WTC11 (cell line): Measurements from ENCODE around the gene SFRP2. TPM values are rescaled to one million over a fixed set of nuclear protein-coding genes. Genes with fewer than 3 reads are reported as not detected.

Experiments used
- ATAC-seq: fragments of 200-7000 bp; cut with Tn5 transposase; 2 replicates; pipeline ENCODE4 v1.10.0; 2021; ENCODE audit warnings: mild to moderate bottlenecking, moderate library complexity
- CTCF ChIA-PET: fragments of 300-600 bp; sonication (Branson Sonifier 250); formaldehyde crosslinking; loops from one replicate; lab custom pipeline; 2021; ENCODE audit warnings: antibody characterized with exemption; lab: Charles Lee
- POLR2A ChIA-PET: fragments of 350-600 bp; sonication (Branson Sonifier 250); formaldehyde crosslinking; loops from one replicate; lab custom pipeline; 2021; ENCODE audit warnings: antibody characterized with exemption; lab: Charles Lee
- DNase-seq: peaks from one replicate; pipeline ENCODE4 v3.0.0; 2021; ENCODE audit warnings: low spot score
- H3K27ac Mint-ChIP-seq: 2 replicates; pipeline ENCODE4 v1.8.0; 2021; ENCODE audit warnings: mixed read lengths
- H3K27me3 Mint-ChIP-seq: 2 replicates; pipeline ENCODE4 v1.8.0; 2021; ENCODE audit warnings: low read depth, mild to moderate bottlenecking, moderate library complexity, mixed read lengths
- H3K36me3 Mint-ChIP-seq: 2 replicates; pipeline ENCODE4 v1.8.0; 2021; ENCODE audit warnings: mixed read lengths
- H3K4me1 Mint-ChIP-seq: 2 replicates; pipeline ENCODE4 v1.8.0; 2022; ENCODE audit warnings: mixed read lengths
- H3K4me3 Mint-ChIP-seq: 2 replicates; pipeline ENCODE4 v1.8.0; 2021; ENCODE audit warnings: mild to moderate bottlenecking, moderate library complexity, mixed read lengths
- H3K9me3 Mint-ChIP-seq: 2 replicates; pipeline ENCODE4 v1.8.0; 2021; ENCODE audit warnings: mixed read lengths
- AR ChIP-seq: fragments of 250-450 bp; sonication (Bioruptor Pico); IDR thresholded peaks from 2 replicates; pipeline ENCODE4 v1.9.0; 2021; ENCODE audit warnings: mild to moderate bottlenecking
- ATF2 ChIP-seq: sonication (generic); formaldehyde crosslinking; IDR thresholded peaks from 2 replicates; pipeline ENCODE4 v1.8.1; 2022; ENCODE audit warnings: low read depth, missing genetic modification reagents, borderline replicate concordance
- CREM ChIP-seq: sonication (generic); formaldehyde crosslinking; IDR thresholded peaks from 2 replicates; pipeline ENCODE4 v1.8.1; 2022; ENCODE audit warnings: mild to moderate bottlenecking, missing genetic modification reagents, moderate library complexity
- FOXK1 ChIP-seq: sonication (generic); formaldehyde crosslinking; IDR thresholded peaks from 2 replicates; pipeline ENCODE4 v1.8.0; 2022; ENCODE audit warnings: mild to moderate bottlenecking, moderate library complexity, missing genetic modification reagents
- MXD4 ChIP-seq: fragments of 250-450 bp; sonication (Bioruptor Pico); IDR thresholded peaks from 2 replicates; pipeline ENCODE4 v1.8.0; 2021; ENCODE audit warnings: mild to moderate bottlenecking, moderate library complexity, borderline replicate concordance
- NFYB ChIP-seq: sonication (generic); formaldehyde crosslinking; conservative IDR thresholded peaks from 2 replicates; pipeline ENCODE4 v1.8.0; 2022; ENCODE audit warnings: low read depth, missing genetic modification reagents
- PRDM15 ChIP-seq: sonication (generic); formaldehyde crosslinking; IDR thresholded peaks from 2 replicates; pipeline ENCODE4 v1.8.0; 2022; ENCODE audit warnings: missing genetic modification reagents
- PRRX2 ChIP-seq: fragments of 250-450 bp; sonication (Bioruptor Pico); IDR thresholded peaks from 2 replicates; pipeline ENCODE4 v1.8.0; 2021; ENCODE audit warnings: mild to moderate bottlenecking
- SMAD3 ChIP-seq: sonication (generic); formaldehyde crosslinking; IDR thresholded peaks from 2 replicates; pipeline ENCODE4 v1.8.0; 2022; ENCODE audit warnings: missing genetic modification reagents, mild to moderate bottlenecking, borderline replicate concordance
- SOX15 ChIP-seq: fragments of 250-450 bp; sonication (Bioruptor Pico); IDR thresholded peaks from 2 replicates; pipeline ENCODE4 v1.9.0; 2021; ENCODE audit warnings: mild to moderate bottlenecking
- STAT6 ChIP-seq: sonication (generic); formaldehyde crosslinking; conservative IDR thresholded peaks from 2 replicates; pipeline ENCODE4 v1.8.1; 2023; ENCODE audit warnings: mild to moderate bottlenecking, low read depth, missing genetic modification reagents, moderate library complexity
- ZNF138 ChIP-seq: sonication (generic); formaldehyde crosslinking; conservative IDR thresholded peaks from 2 replicates; pipeline ENCODE4 v1.8.1; 2022; ENCODE audit warnings: mild to moderate bottlenecking, moderate library complexity, missing genetic modification reagents
- ZNF671 ChIP-seq: fragments of 250-450 bp; sonication (Bioruptor Pico); IDR thresholded peaks from 2 replicates; pipeline ENCODE4 v1.8.0; 2021; ENCODE audit warnings: mild to moderate bottlenecking
- total RNA-seq: library from RNA; stranded (reverse); gene quantifications from 3 replicates; pipeline ENCODE4 v1.2.3, GENCODE V29; 2021
- TF ChIP-seq, protein P1 (sequence below): fragments of 250-450 bp; sonication (Bioruptor Pico); IDR thresholded peaks from 2 replicates; pipeline ENCODE4 v1.9.0; 2021; ENCODE audit warnings: mild to moderate bottlenecking
- TF ChIP-seq, protein P2 (sequence below): sonication (generic); formaldehyde crosslinking; IDR thresholded peaks from 2 replicates; pipeline ENCODE4 v1.8.1; 2023; ENCODE audit warnings: mild to moderate bottlenecking, missing genetic modification reagents, moderate library complexity
- TF ChIP-seq, protein P3 (sequence below): sonication (generic); formaldehyde crosslinking; IDR thresholded peaks from 2 replicates; pipeline ENCODE4 v1.8.1; 2022; ENCODE audit warnings: low read depth, mild to moderate bottlenecking, moderate library complexity, missing genetic modification reagents, borderline replicate concordance

The SFRP2 gene
- total RNA-seq, 1 experiment from 2014 or later, result 417 TPM

DNA sequence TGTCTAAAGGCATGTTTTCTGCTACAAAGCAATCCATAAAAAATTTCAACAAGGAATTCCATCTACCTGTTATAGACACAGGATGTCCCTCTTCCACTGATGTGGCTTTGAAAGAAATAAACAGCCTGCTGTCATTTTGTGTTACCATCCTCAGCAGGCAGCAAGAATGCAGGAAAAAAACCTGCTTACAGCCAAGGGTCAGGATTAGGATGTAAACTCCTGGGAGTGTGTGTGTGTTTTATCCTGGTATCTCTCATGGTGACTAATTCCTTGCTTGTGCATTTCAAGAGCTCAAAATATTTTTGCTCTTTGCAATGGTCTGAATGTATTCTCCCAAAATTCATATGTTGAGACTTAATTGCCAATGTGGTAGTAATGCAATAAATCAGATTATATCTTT lies 28.6 kb upstream of the SFRP2 start:
- no peaks in the 10 kb centered on the region; the same call in 1 of the 2 replicates for H3K27me3 Mint-ChIP-seq
- ATAC-seq (no peak), DNase-seq (no peak)
- peaks cover 25% of the 10 kb centered on the region; the same call in 1 of the 2 replicates for H3K36me3 Mint-ChIP-seq
- H3K4me1 Mint-ChIP-seq, result peaks cover 27% of the 10 kb centered on the region
- no peak overlapping the region for H3K27ac Mint-ChIP-seq
- peaks cover 42% of the 10 kb centered on the region for H3K9me3 Mint-ChIP-seq
- TF ChIP-seq ZNF671 (no peak), ATF2 (CRISPR knock-in tag) (no peak), MXD4 (CRISPR knock-in tag) (no peak), CREM (CRISPR knock-in tag) (no peak), PRRX2 (CRISPR knock-in tag) (no peak), AR (CRISPR knock-in tag) (no peak), NFYB (CRISPR knock-in tag) (no peak), SMAD3 (CRISPR knock-in tag) (no peak), PRDM15 (CRISPR knock-in tag) (no peak), FOXK1 (CRISPR knock-in tag) (no peak), ZNF138 (CRISPR knock-in tag) (no peak), SOX15 (CRISPR knock-in tag) (no peak), STAT6 (CRISPR knock-in tag) (no peak)
- TF ChIP-seq, protein P1, sequence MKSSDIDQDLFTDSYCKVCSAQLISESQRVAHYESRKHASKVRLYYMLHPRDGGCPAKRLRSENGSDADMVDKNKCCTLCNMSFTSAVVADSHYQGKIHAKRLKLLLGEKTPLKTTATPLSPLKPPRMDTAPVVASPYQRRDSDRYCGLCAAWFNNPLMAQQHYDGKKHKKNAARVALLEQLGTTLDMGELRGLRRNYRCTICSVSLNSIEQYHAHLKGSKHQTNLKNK (CRISPR knock-in tag), result no peak
- TF ChIP-seq, protein P2, sequence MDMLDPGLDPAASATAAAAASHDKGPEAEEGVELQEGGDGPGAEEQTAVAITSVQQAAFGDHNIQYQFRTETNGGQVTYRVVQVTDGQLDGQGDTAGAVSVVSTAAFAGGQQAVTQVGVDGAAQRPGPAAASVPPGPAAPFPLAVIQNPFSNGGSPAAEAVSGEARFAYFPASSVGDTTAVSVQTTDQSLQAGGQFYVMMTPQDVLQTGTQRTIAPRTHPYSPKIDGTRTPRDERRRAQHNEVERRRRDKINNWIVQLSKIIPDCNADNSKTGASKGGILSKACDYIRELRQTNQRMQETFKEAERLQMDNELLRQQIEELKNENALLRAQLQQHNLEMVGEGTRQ (CRISPR knock-in tag), result no peak
- TF ChIP-seq, protein P3, sequence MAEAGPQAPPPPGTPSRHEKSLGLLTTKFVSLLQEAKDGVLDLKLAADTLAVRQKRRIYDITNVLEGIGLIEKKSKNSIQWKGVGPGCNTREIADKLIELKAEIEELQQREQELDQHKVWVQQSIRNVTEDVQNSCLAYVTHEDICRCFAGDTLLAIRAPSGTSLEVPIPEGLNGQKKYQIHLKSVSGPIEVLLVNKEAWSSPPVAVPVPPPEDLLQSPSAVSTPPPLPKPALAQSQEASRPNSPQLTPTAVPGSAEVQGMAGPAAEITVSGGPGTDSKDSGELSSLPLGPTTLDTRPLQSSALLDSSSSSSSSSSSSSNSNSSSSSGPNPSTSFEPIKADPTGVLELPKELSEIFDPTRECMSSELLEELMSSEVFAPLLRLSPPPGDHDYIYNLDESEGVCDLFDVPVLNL (CRISPR knock-in tag), result no peak
- no peak overlapping the region for H3K4me3 Mint-ChIP-seq
- ChIA-PET CTCF (interaction anchor here (1.0 to 2.7 kb wide), 3 partner anchors 25 to 206 kb away, joined by 3 to 15 read pairs (median 7); no protein-coding TSS in a partner anchor), POLR2A (interaction anchor here (1.9 kb wide), 1 partner anchor 27 kb away, joined by 6 read pairs; no protein-coding TSS in a partner anchor)
